Prostate gland (tissue), 2 donors: ENCODE measurements around the gene GALNT15. TPM values are rescaled to one million over a fixed set of nuclear protein-coding genes. Genes with fewer than 3 reads are reported as not detected.

ENCODE experiments used
- DNase-seq: peaks from one replicate; pipeline ENCODE4 v3.0.0-alpha.2; 2019; ENCODE audit warnings: low spot score
- H3K27ac ChIP-seq, 2 donors: fragments of 200-600 bp; sonication (generic); 2 replicates each; pipeline ENCODE4 v1.5.1; 2017 to 2019
- H3K27me3 ChIP-seq: fragments of 200-600 bp; sonication (generic); replicated peaks from 2 replicates; pipeline ENCODE4 v1.5.1; 2019; ENCODE audit not compliant: insufficient read depth
- H3K36me3 ChIP-seq, 2 donors: fragments of 200-600 bp; sonication (generic); 1 replicate in 1 of 2; 2 replicates in 1 of 2; pipeline versions ENCODE4 v1.5.1 to v1.8.1; 2017 to 2019
- H3K4me1 ChIP-seq: fragments of 200-600 bp; sonication (generic); replicated peaks from 2 replicates; pipeline ENCODE4 v1.5.1; 2019
- H3K4me3 ChIP-seq, 2 donors: fragments of 200-600 bp; sonication (generic); 2 replicates each; pipeline ENCODE4 v1.5.1; 2017 to 2019
- H3K9me3 ChIP-seq: fragments of 200-600 bp; sonication (generic); 2 replicates; pipeline ENCODE4 v1.5.1; 2017
- CTCF ChIP-seq, 4 experiments: fragments of 200-600 bp in 2 of 4; fragments of 450-650 bp in 2 of 4; sonication (generic) in 2 of 4; IDR thresholded peaks; 1 replicate in 3 of 4; 2 replicates in 1 of 4; pipeline ENCODE4 v1.5.1; 2016 to 2019; ENCODE audit warnings: antibody characterized with exemption in 4 of 4, mild to moderate bottlenecking in 2 of 4, moderate library complexity in 2 of 4
- POLR2A ChIP-seq: fragments of 450-650 bp; IDR thresholded peaks from one replicate; pipeline ENCODE4 v1.6.1; 2016; ENCODE audit warnings: antibody characterized with exemption, mild to moderate bottlenecking
- POLR2AphosphoS5 ChIP-seq: sonication (generic); formaldehyde crosslinking; IDR thresholded peaks from one replicate; pipeline ENCODE4 v1.6.1; 2017; ENCODE audit warnings: antibody characterized with exemption
- WGBS: methylation state at CpG from one replicate; pipeline ENCODE4 v1.1.5; 2018; 5-methylcytosine and 5-hydroxymethylcytosine counted together
- intact Hi-C: fragments of 100-400 bp; cut with DNase I; formaldehyde crosslinking; loops from one replicate; pipeline ENCODE4 v1.14.2; 2022
- total RNA-seq, 2 donors: library from RNA; depleted of rRNA; stranded (reverse); fragments of >200 nt; gene quantifications; one replicate each; pipeline ENCODE4 v1.1.0, GENCODE V29; 2016

The GALNT15 gene
- total RNA-seq, 2 donors from 2014 or later = 6.0 to 7.6 TPM

GRCh38 chr3:16177382-16177781 lies 2.9 kb downstream of the GALNT15 start:
- H3K4me3 ChIP-seq = peak overlapping the region in 1 of 2 donors; percentile 5
- no peaks in the 10 kb centered on the region for H3K36me3 ChIP-seq
- intact Hi-C loops = no loop called here
- WGBS = 90% methylated on average over 4 of the region's 4 CpGs
- H3K27ac ChIP-seq = no peak overlapping the region
- TF ChIP-seq POLR2A (no peak), POLR2AphosphoS5 (no peak), CTCF (IDR thresholded peaks at IDR 0.05) (no peak)
- DNase-seq = no peak
- peaks cover 2% of the 10 kb centered on the region for H3K4me1 ChIP-seq
- no peaks in the 10 kb centered on the region for H3K9me3 ChIP-seq
- no peaks in the 10 kb centered on the region for H3K27me3 ChIP-seq

- H3K27ac ChIP-seq = no peak overlapping the region
- H3K4me1 ChIP-seq = peaks cover 2% of the 10 kb centered on the region
- H3K9me3 ChIP-seq = no peaks in the 10 kb centered on the region
- no peak overlapping the region for H3K4me3 ChIP-seq
- no peaks in the 10 kb centered on the region for H3K27me3 ChIP-seq
- intact Hi-C loops = loop anchor here (1.0 to 2.0 kb wide), 2 partner anchors 130 to 363 kb away; no protein-coding TSS in a partner anchor
- WGBS = 28% methylated on average over 11 of the region's 22 CpGs
- peak; percentile 90 to 92 (median 92) for TF ChIP-seq CTCF (IDR thresholded peaks at IDR 0.05)
- TF ChIP-seq POLR2AphosphoS5 = peak; percentile 40
- TF ChIP-seq POLR2A = no peak
- peak; percentile 61 for DNase-seq
- no peaks in the 10 kb centered on the region for H3K36me3 ChIP-seq
Observed at GRCh38 chr3:16177962-16178627, 3.6 kb downstream of the GALNT15 start.

GRCh38 chr3:16178628-16178988 lies 4.1 kb downstream of the GALNT15 start:
- H3K27me3 ChIP-seq = no peaks in the 10 kb centered on the region
- H3K4me3 ChIP-seq = no peak overlapping the region
- no peak for DNase-seq
- intact Hi-C loops = loop anchor here (1.0 to 2.0 kb wide), 2 partner anchors 130 to 364 kb away; no protein-coding TSS in a partner anchor
- peaks cover 2% of the 10 kb centered on the region for H3K4me1 ChIP-seq
- WGBS = 56% methylated on average over 9 of the region's 9 CpGs
- H3K27ac ChIP-seq = no peak overlapping the region
- no peaks in the 10 kb centered on the region for H3K36me3 ChIP-seq
- H3K9me3 ChIP-seq = no peaks in the 10 kb centered on the region
- no peak for TF ChIP-seq CTCF (IDR thresholded peaks at IDR 0.05)
- TF ChIP-seq POLR2A = no peak
- no peak for TF ChIP-seq POLR2AphosphoS5

GRCh38 chr3:16179261-16179660 lies 4.8 kb downstream of the GALNT15 start:
- no peaks in the 10 kb centered on the region for H3K27me3 ChIP-seq
- TF ChIP-seq CTCF (IDR thresholded peaks at IDR 0.05) (no peak), POLR2AphosphoS5 (no peak), POLR2A (no peak)
- no peaks in the 10 kb centered on the region for H3K9me3 ChIP-seq
- 92% methylated on average over 2 of the region's 2 CpGs for WGBS
- H3K4me3 ChIP-seq = no peak overlapping the region
- intact Hi-C loops = loop anchor here (2.0 kb wide), 1 partner anchor 364 kb away; no protein-coding TSS in a partner anchor
- H3K27ac ChIP-seq = no peak overlapping the region
- DNase-seq = no peak
- H3K4me1 ChIP-seq = no peaks in the 10 kb centered on the region
- no peaks in the 10 kb centered on the region for H3K36me3 ChIP-seq
